Measurements from ENCODE around the gene FSTL5. TPM values are rescaled to one million over a fixed set of nuclear protein-coding genes. Genes with fewer than 3 reads are reported as not detected.

The FSTL5 gene
- total RNA-seq, 1 donor from 2014 or later: not detected

- Histone ChIP-seq H3K27me3 (ENCODE audit: low read depth) (no peaks in the 10 kb centered on the region), H3K36me3 (no peaks in the 10 kb centered on the region), H3K27ac (no peak overlapping the region), H3K4me3 (no peak overlapping the region), H3K9me3 (no peaks in the 10 kb centered on the region), H3K4me1 (no peaks in the 10 kb centered on the region)
- no peak for TF ChIP-seq CTCF (IDR thresholded peaks at IDR 0.05)
- intact Hi-C loops (cut with DNase I): no loop called here
- DNase-seq (no peak), ATAC-seq (peak in 1 of 2 donors; percentile 88)
These were observed 364.1 kb downstream of the FSTL5 start for GRCh38 chr4:161799710-161800109.

GRCh38 chr4:161792991-161793390, 370.8 kb downstream of the FSTL5 start:
- intact Hi-C loops (cut with DNase I): no loop called here
- ATAC-seq (peak in 1 of 2 donors; percentile 32), DNase-seq (no peak)
- Histone ChIP-seq H3K36me3 (no peaks in the 10 kb centered on the region), H3K9me3 (no peaks in the 10 kb centered on the region), H3K27me3 (ENCODE audit: low read depth) (no peaks in the 10 kb centered on the region), H3K4me1 (no peaks in the 10 kb centered on the region), H3K27ac (no peak overlapping the region), H3K4me3 (no peak overlapping the region)
- no peak for TF ChIP-seq CTCF (IDR thresholded peaks at IDR 0.05)

GRCh38 chr4:161791796-161792556, 371.8 kb downstream of the FSTL5 start:
- ATAC-seq (no peak), DNase-seq (no peak)
- H3K4me3 ChIP-seq: no peak overlapping the region

GRCh38 chr4:161767116-161767515, 396.7 kb downstream of the FSTL5 start:
- no peaks in the 10 kb centered on the region for H3K4me1 ChIP-seq
- H3K9me3 ChIP-seq: no peaks in the 10 kb centered on the region
- no peaks in the 10 kb centered on the region for H3K27me3 ChIP-seq (ENCODE audit: low read depth)
- no peak for TF ChIP-seq CTCF (IDR thresholded peaks at IDR 0.05)
- no peak for ATAC-seq
- H3K27ac ChIP-seq: no peak overlapping the region
- no peaks in the 10 kb centered on the region for H3K36me3 ChIP-seq
- intact Hi-C loops (cut with DNase I): no loop called here
- no peak overlapping the region for H3K4me3 ChIP-seq
- no peak for DNase-seq

More at GRCh38 chr4:161791796-161792556, 371.8 kb downstream of the FSTL5 start:
- intact Hi-C loops (cut with DNase I): no loop called here
- no peaks in the 10 kb centered on the region for H3K27me3 ChIP-seq (ENCODE audit: low read depth)
- H3K36me3 ChIP-seq: no peaks in the 10 kb centered on the region
- H3K27ac ChIP-seq: no peak overlapping the region
- no peak for TF ChIP-seq CTCF (IDR thresholded peaks at IDR 0.05)
- no peaks in the 10 kb centered on the region for H3K9me3 ChIP-seq
- no peaks in the 10 kb centered on the region for H3K4me1 ChIP-seq

- no peak for DNase-seq
- intact Hi-C loops (cut with DNase I): no loop called here
- H3K4me3 ChIP-seq: no peak overlapping the region
- no peak for TF ChIP-seq CTCF (IDR thresholded peaks at IDR 0.05)
- H3K27me3 ChIP-seq (ENCODE audit: low read depth): no peaks in the 10 kb centered on the region
- H3K36me3 ChIP-seq: no peaks in the 10 kb centered on the region
- H3K27ac ChIP-seq: no peak overlapping the region
- H3K9me3 ChIP-seq: no peaks in the 10 kb centered on the region
- H3K4me1 ChIP-seq: no peaks in the 10 kb centered on the region
- ATAC-seq: no peak
These were observed 401.0 kb downstream of the FSTL5 start for GRCh38 chr4:161762796-161763195.
